Ishikawa (cell line): ENCODE results near the gene THSD1.

ENCODE experiments used
- EP300 ChIP-seq: IDR thresholded peaks from 2 replicates; pipeline ENCODE4 v1.6.1; 2012; ENCODE audit warnings: borderline replicate concordance
- YY1 ChIP-seq: IDR thresholded peaks from 2 replicates; pipeline ENCODE4 v1.6.1; 2012; ENCODE audit warnings: low read depth
- TF ChIP-seq, protein P1 (sequence below): IDR thresholded peaks from 2 replicates; pipeline ENCODE4 v1.6.1; 2012; ENCODE audit warnings: low read depth, mild to moderate bottlenecking

DNA sequence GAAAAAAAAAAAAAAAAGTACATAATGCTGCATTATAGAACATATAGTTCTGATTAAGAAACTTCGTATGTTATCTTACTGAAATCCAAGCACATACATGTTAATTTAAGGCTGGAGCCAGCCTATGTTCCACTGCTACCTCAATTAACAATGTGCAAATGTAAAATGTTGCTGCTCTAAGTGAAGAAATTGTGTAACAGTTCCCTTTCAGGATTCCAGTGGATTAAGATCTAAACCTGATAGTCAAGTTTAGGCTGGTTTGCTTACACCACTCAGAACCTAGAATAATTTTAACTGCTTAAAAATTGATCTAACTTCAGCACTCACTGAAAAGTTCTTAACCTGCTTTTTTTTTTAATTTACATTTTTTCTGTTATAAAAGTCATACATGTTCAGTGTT lies 40.3 kb upstream of the THSD1 start:
- TF ChIP-seq, protein P1, sequence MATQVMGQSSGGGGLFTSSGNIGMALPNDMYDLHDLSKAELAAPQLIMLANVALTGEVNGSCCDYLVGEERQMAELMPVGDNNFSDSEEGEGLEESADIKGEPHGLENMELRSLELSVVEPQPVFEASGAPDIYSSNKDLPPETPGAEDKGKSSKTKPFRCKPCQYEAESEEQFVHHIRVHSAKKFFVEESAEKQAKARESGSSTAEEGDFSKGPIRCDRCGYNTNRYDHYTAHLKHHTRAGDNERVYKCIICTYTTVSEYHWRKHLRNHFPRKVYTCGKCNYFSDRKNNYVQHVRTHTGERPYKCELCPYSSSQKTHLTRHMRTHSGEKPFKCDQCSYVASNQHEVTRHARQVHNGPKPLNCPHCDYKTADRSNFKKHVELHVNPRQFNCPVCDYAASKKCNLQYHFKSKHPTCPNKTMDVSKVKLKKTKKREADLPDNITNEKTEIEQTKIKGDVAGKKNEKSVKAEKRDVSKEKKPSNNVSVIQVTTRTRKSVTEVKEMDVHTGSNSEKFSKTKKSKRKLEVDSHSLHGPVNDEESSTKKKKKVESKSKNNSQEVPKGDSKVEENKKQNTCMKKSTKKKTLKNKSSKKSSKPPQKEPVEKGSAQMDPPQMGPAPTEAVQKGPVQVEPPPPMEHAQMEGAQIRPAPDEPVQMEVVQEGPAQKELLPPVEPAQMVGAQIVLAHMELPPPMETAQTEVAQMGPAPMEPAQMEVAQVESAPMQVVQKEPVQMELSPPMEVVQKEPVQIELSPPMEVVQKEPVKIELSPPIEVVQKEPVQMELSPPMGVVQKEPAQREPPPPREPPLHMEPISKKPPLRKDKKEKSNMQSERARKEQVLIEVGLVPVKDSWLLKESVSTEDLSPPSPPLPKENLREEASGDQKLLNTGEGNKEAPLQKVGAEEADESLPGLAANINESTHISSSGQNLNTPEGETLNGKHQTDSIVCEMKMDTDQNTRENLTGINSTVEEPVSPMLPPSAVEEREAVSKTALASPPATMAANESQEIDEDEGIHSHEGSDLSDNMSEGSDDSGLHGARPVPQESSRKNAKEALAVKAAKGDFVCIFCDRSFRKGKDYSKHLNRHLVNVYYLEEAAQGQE = no peak
- TF ChIP-seq EP300 (no peak), YY1 (no peak)
